ENCODE data around the gene VAMP5.

VAMP5 gene

DNA sequence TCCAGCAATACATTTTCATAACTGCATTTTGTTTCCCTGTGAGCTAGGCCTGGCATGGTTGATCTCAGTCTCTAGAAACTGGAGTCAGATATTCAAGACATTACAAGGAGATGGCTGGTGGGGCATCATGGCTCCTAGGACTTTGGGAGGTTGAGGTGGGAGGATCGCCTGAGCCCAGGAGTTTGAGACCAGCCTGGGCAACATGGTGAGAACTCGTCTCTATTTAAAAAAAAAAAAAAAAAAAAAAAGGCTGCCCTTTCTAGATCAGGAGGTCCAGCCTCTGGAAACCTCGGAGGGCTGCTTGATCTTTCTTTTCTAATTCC is 7.2 kb upstream of the VAMP5 start:
- H3K4me2 ChIP-seq (ENCODE audit: low read length, poor library complexity, severe bottlenecking): no peak overlapping the region

DNA sequence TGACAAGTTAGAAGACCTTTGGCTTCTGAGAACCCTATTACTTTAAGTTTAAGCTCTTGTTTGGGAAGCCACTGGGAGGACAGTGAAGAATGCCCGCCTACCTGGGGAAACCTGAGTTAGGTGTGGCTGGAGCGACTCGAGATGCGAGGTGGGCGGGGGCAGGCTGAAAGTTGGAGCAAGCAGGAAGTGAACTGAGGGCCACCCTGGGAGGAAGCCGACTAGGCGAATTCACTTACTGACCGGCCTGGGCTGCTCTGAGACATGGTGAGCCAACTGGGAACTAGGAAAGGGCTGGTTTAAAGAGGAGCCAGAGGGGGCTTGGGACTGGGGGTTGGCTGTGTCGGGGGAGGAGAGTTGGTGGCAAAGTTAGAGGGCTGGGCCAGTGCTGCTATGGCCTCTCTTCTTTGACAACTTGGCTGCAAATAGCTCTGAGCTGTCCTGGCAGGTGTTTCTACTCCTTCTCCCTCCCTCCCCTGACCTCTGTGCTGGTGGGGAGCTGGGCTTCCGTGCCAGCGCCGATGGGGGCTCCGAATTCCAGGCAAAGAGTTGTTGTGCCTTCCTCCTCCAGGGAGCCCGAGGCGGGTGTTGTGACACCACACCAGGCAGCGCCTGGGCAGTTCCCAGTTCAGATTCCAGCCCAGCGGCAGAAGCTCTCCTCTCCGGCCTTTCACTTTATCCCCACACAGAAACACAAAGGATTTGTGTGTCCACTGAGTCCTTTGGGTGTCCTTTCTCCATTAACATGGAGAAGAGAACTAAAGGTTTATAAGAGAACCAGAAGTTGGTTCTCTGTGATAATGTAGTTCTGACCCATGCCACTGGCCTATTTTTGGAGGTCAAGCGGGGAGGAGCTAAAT is 6.6 kb upstream of the VAMP5 start, which contains the start of gene VAMP8:
TSS of gene VAMP8 (plus strand) at position 201 of the 857 bp plus-strand sequence. CDS start at position 262, 61 bp downstream.
- peak within 1 kb of the TSS; percentile 77 for H3K27ac ChIP-seq (ENCODE audit: low read length, poor library complexity, severe bottlenecking)
- H3K18ac ChIP-seq (ENCODE audit: low read depth in 1 of 2, low read length in 2 of 2): peak within 1 kb of the TSS in 1 of 2 experiments; percentile 41
- peak within 1 kb of the TSS; percentile 77 for H4K91ac ChIP-seq (ENCODE audit: low read length)
- H2AK5ac ChIP-seq (ENCODE audit: low read length, severe bottlenecking): no peak within 1 kb of the TSS
- H2BK15ac ChIP-seq (ENCODE audit: low read depth, poor library complexity, severe bottlenecking): no peak within 1 kb of the TSS
- peak within 1 kb of the TSS in 1 of 2 experiments; percentile 56 for H2BK12ac ChIP-seq (ENCODE audit: low read length in 2 of 2)
- H3K4ac ChIP-seq (ENCODE audit: low read depth in 1 of 2, low read length in 2 of 2): peak within 1 kb of the TSS in 1 of 2 experiments; percentile 38
- peaks cover 6% of the 10 kb centered on the region for H3K79me1 ChIP-seq (replicated peaks; ENCODE audit: low read length, poor library complexity, severe bottlenecking)
- H3K14ac ChIP-seq (ENCODE audit: low read length in 2 of 2): no peak within 1 kb of the TSS
- H3K9me3 ChIP-seq (ENCODE audit: control insufficient read depth, low read length): no peaks in the 10 kb centered on the region
- peak within 1 kb of the TSS; percentile 84 for H3K4me2 ChIP-seq (ENCODE audit: low read length, poor library complexity, severe bottlenecking)
- H4K8ac ChIP-seq (ENCODE audit: low read length): peak within 1 kb of the TSS; percentile 96
- DNase-seq: peak; percentile 49
- WGBS: 38% methylated on average over 16 of the region's 19 CpGs
- H3K9ac ChIP-seq (ENCODE audit: low read length): no peak within 1 kb of the TSS
- H3K36me3 ChIP-seq (ENCODE audit: control insufficient read depth in 1 of 2, insufficient read depth in 2 of 2, low read depth in 1 of 2, low read length in 2 of 2): peaks cover 0 to 10% of the 10 kb centered on the region in 2 experiments
- no peak within 1 kb of the TSS for H2BK120ac ChIP-seq (ENCODE audit: low read depth, low read length)
- peak within 1 kb of the TSS in 1 of 2 experiments; percentile 16 for H3K23ac ChIP-seq (ENCODE audit: low read length in 2 of 2)
- H3K4me1 ChIP-seq (ENCODE audit: control insufficient read depth, insufficient read depth, low read depth, low read length): peaks cover 16% of the 10 kb centered on the region
- H2BK5ac ChIP-seq (ENCODE audit: low read depth, low read length, poor library complexity, severe bottlenecking): peak within 1 kb of the TSS; percentile 53
- peak within 1 kb of the TSS; percentile 58 for H2AFZ ChIP-seq (ENCODE audit: low read depth, low read length)
- peaks cover 0 to 2% of the 10 kb centered on the region in 2 experiments for H3K27me3 ChIP-seq (ENCODE audit: control insufficient read depth in 1 of 2, insufficient read depth in 1 of 2, low read length in 2 of 2)
- peak within 1 kb of the TSS in 1 of 2 experiments; percentile 53 for H3K4me3 ChIP-seq (ENCODE audit: insufficient read depth in 1 of 2, low read depth in 1 of 2, low read length in 2 of 2)

More for the DNA sequence above, 7.2 kb upstream of the VAMP5 start:
- Histone ChIP-seq H3K18ac (ENCODE audit: low read depth in 1 of 2, low read length in 2 of 2) (no peak overlapping the region), H3K4me1 (ENCODE audit: control insufficient read depth, insufficient read depth, low read depth, low read length) (peaks cover 16% of the 10 kb centered on the region), H2AFZ (ENCODE audit: low read depth, low read length) (no peak overlapping the region), H4K8ac (ENCODE audit: low read length) (no peak overlapping the region), H2BK120ac (ENCODE audit: low read depth, low read length) (no peak overlapping the region), H3K23ac (ENCODE audit: low read length in 2 of 2) (no peak overlapping the region), H3K9me3 (ENCODE audit: control insufficient read depth, low read length) (no peaks in the 10 kb centered on the region), H3K4me3 (ENCODE audit: insufficient read depth in 1 of 2, low read depth in 1 of 2, low read length in 2 of 2) (no peak overlapping the region), H2BK5ac (ENCODE audit: low read depth, low read length, poor library complexity, severe bottlenecking) (no peak overlapping the region), H3K14ac (ENCODE audit: low read length in 2 of 2) (no peak overlapping the region), H2AK5ac (ENCODE audit: low read length, severe bottlenecking) (no peak overlapping the region), H2BK12ac (ENCODE audit: low read length in 2 of 2) (no peak overlapping the region), H3K27me3 (ENCODE audit: control insufficient read depth in 1 of 2, insufficient read depth in 1 of 2, low read length in 2 of 2) (peaks cover 0 to 6% of the 10 kb centered on the region in 2 experiments), H3K79me1 (replicated peaks; ENCODE audit: low read length, poor library complexity, severe bottlenecking) (peaks cover 6% of the 10 kb centered on the region), H3K36me3 (ENCODE audit: control insufficient read depth in 1 of 2, insufficient read depth in 2 of 2, low read depth in 1 of 2, low read length in 2 of 2) (peaks cover 0 to 5% of the 10 kb centered on the region in 2 experiments), H4K91ac (ENCODE audit: low read length) (no peak overlapping the region), H3K4ac (ENCODE audit: low read depth in 1 of 2, low read length in 2 of 2) (no peak overlapping the region), H3K27ac (ENCODE audit: low read length, poor library complexity, severe bottlenecking) (peak overlapping the region; percentile 77), H3K9ac (ENCODE audit: low read length) (no peak overlapping the region), H2BK15ac (ENCODE audit: low read depth, poor library complexity, severe bottlenecking) (no peak overlapping the region)
- DNase-seq: no peak
- WGBS: 52% methylated on average over 3 of the region's 3 CpGs

DNA sequence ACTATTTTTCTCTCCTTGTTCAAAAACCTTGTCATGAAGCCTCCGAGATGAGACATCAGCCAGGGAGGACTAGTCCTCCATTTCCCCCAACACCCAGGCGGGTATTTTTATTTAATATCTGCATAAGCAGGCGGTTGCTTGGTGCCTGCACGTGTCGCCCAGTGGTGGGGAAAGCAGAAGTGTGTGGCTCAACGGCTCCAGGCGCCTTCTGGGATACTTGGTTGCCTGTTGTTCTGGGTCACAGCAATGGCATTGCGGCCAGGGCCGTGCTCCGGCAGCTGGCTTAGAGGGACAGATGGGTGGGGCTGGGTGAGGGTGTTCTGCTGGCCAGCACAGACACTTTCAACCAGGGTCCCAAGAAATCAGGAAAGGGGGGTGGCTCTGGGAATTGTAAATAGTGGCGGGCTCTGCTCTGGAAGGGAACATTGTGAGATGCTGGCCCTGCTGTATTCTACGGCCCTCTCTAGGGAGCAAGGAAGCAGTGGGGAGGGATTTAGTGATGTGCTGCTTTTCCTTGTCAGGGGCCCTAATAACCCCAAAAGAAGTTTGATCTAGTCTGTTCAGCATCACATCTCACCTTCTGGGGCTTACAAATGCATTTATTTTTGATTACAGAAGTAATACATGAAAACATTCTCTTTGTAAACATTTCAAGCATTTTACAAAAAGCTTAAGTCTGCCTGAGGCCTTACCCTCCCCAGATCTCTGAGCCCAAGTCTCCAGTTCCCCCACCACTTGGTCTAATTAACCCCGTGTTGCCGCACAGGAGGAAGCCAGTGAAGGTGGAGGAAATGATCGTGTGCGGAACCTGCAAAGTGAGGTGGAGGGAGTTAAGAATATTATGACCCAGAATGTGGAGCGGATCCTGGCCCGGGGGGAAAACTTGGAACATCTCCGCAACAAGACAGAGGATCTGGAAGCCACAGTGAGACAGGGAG is 5.7 kb upstream of the VAMP5 start:
- Histone ChIP-seq H2AFZ (ENCODE audit: low read depth, low read length) (no peak overlapping the region), H3K36me3 (ENCODE audit: control insufficient read depth in 1 of 2, insufficient read depth in 2 of 2, low read depth in 1 of 2, low read length in 2 of 2) (peaks cover 0 to 14% of the 10 kb centered on the region in 2 experiments), H3K27ac (ENCODE audit: low read length, poor library complexity, severe bottlenecking) (peak overlapping the region; percentile 77), H2AK5ac (ENCODE audit: low read length, severe bottlenecking) (peak overlapping the region; percentile 22), H2BK12ac (ENCODE audit: low read length in 2 of 2) (no peak overlapping the region), H3K4me1 (ENCODE audit: control insufficient read depth, insufficient read depth, low read depth, low read length) (peaks cover 16% of the 10 kb centered on the region), H3K9ac (ENCODE audit: low read length) (peak overlapping the region; percentile 43), H3K4ac (ENCODE audit: low read depth in 1 of 2, low read length in 2 of 2) (peak overlapping the region in 1 of 2 experiments; percentile 9), H4K91ac (ENCODE audit: low read length) (no peak overlapping the region), H3K18ac (ENCODE audit: low read depth in 1 of 2, low read length in 2 of 2) (no peak overlapping the region), H2BK5ac (ENCODE audit: low read depth, low read length, poor library complexity, severe bottlenecking) (no peak overlapping the region), H4K8ac (ENCODE audit: low read length) (peak overlapping the region; percentile 67), H3K9me3 (ENCODE audit: control insufficient read depth, low read length) (no peaks in the 10 kb centered on the region), H3K79me1 (replicated peaks; ENCODE audit: low read length, poor library complexity, severe bottlenecking) (peaks cover 6% of the 10 kb centered on the region), H3K23ac (ENCODE audit: low read length in 2 of 2) (peak overlapping the region in 1 of 2 experiments; percentile 25), H3K4me2 (ENCODE audit: low read length, poor library complexity, severe bottlenecking) (peak overlapping the region; percentile 84), H3K14ac (ENCODE audit: low read length in 2 of 2) (no peak overlapping the region), H3K4me3 (ENCODE audit: insufficient read depth in 1 of 2, low read depth in 1 of 2, low read length in 2 of 2) (peak overlapping the region in 1 of 2 experiments; percentile 5), H2BK15ac (ENCODE audit: low read depth, poor library complexity, severe bottlenecking) (no peak overlapping the region), H3K27me3 (ENCODE audit: control insufficient read depth in 1 of 2, insufficient read depth in 1 of 2, low read length in 2 of 2) (no peaks in the 10 kb centered on the region), H2BK120ac (ENCODE audit: low read depth, low read length) (peak overlapping the region; percentile 61)
- DNase-seq: peak; percentile 22
- 64% methylated on average over 19 of the region's 19 CpGs for WGBS
